ENCODE results near the gene SIGLEC1. TPM values are rescaled to one million over a fixed set of nuclear protein-coding genes. Genes with fewer than 3 reads are reported as not detected.

Gene SIGLEC1
- total and polyA plus RNA-seq, 10 of the 15 experiments (the other 5 are each of a cell fraction or from before 2014, with no cell fraction given): 0.05 TPM; not detected in 9

GRCh38 chr20:3680701-3681351, 31.6 kb downstream of the SIGLEC1 start:
- FAIRE-seq: no peak
- ChIA-PET SMC1A (ENCODE audit: uncharacterized antibody, unreplicated experiment) (no interaction called here), CTCF (no interaction called here), POLR2A (no interaction called here), RAD21 (ENCODE audit: unreplicated experiment) (no interaction called here)
- no TSS peak for BruUV-seq (replicated peaks)
- Histone ChIP-seq H2AFZ (ENCODE audit: control insufficient read depth, low read depth, low read length) (no peak overlapping the region), H3K9me3 (replicated peaks; ENCODE audit: control insufficient read depth, insufficient read depth, low read length) (no peaks in the 10 kb centered on the region), H3K27me3 (replicated peaks in 1 of 2; ENCODE audit: control insufficient read depth in 2 of 2, insufficient read depth in 2 of 2, low read length in 1 of 2) (peaks cover 3 to 6% of the 10 kb centered on the region in 2 experiments; a peak in 3 of 4 replicates), H3K36me3 (ENCODE audit: control insufficient read depth in 2 of 2, insufficient read depth in 2 of 2, low read length in 1 of 2) (no peaks in the 10 kb centered on the region), H3K27ac (ENCODE audit: control insufficient read depth, insufficient read depth) (no peak overlapping the region), H3K4me3 (no peak overlapping the region), H3K79me2 (ENCODE audit: control insufficient read depth, insufficient read depth, low read length) (no peaks in the 10 kb centered on the region), H3K9ac (ENCODE audit: control insufficient read depth, insufficient read depth, low read length) (no peak overlapping the region), H3K4me1 (ENCODE audit: control insufficient read depth, insufficient read depth, low read length) (no peaks in the 10 kb centered on the region; the same call in 1 of the 2 replicates), H3K4me2 (ENCODE audit: control insufficient read depth, insufficient read depth) (no peak overlapping the region), H4K20me1 (ENCODE audit: control insufficient read depth, insufficient read depth) (no peaks in the 10 kb centered on the region; the same call in 1 of the 2 replicates)
- TF ChIP-seq CBFB (IDR thresholded peaks at IDR 0.05; ENCODE audit: low read depth) (no peak), CREB1 (IDR thresholded peaks at IDR 0.05; ENCODE audit: low read depth) (no peak), MAX (IDR thresholded peaks at IDR 0.05; ENCODE audit: low read depth, low read length) (no peak), SKIL (IDR thresholded peaks at IDR 0.05; ENCODE audit: low read depth, poor library complexity, severe bottlenecking) (no peak), HDGF (IDR thresholded peaks at IDR 0.05) (no peak), FOXM1 (IDR thresholded peaks at IDR 0.05; ENCODE audit: low read depth, low read length) (no peak), MEF2A (IDR thresholded peaks at IDR 0.05; ENCODE audit: insufficient read depth, low read depth, low read length) (no peak), ZNF384 (IDR thresholded peaks at IDR 0.05; ENCODE audit: borderline replicate concordance, low read depth, low read length) (no peak), CREM (IDR thresholded peaks at IDR 0.05; ENCODE audit: low read depth) (no peak), ZZZ3 (IDR thresholded peaks at IDR 0.05; ENCODE audit: control insufficient read depth, insufficient read length, low read depth) (no peak)
- DNase-seq (ENCODE audit: low read depth, low spot score): no peak
- ATAC-seq: no peak
- 47% methylated on average over 15 of the region's 15 CpGs for WGBS (ENCODE audit: insufficient coverage, insufficient replicate concordance, low lambda C conversion rate, missing lambda C conversion rate)
- in situ Hi-C loops (cut with MboI) (no loop called here), intact Hi-C loops (cut with micrococcal nuclease; ENCODE audit: unreplicated experiment) (loop anchor here (10.0 kb wide), 1 partner anchor 404 kb away; no protein-coding TSS in a partner anchor)
